ENCODE results near the gene TMC7. TPM values are rescaled to one million over a fixed set of nuclear protein-coding genes. Genes with fewer than 3 reads are reported as not detected.
A peak's percentile ranks its signal among the peaks of the same experiment; 100 is the strongest.

The TMC7 gene
- total RNA-seq, 1 experiment from 2014 or later = 5.2 TPM

- DNase-seq (ENCODE audit: low read depth, low spot score) (no peak), ATAC-seq (no peak)
- BruUV-seq (replicated peaks) = no TSS peak
- H3K27ac ChIP-seq (ENCODE audit: low read depth, low read length) = 0 out of 2 replicates have a peak overlapping the region, but pooled peaks have one; percentile 99
- ChIA-PET POLR2A (interaction anchor here (0.8 kb wide), 1 partner anchor 18 kb away, joined by 3 read pairs; no protein-coding TSS in a partner anchor), RAD21 (ENCODE audit: low non-redundant PET in 1 of 2, low total read pairs in 2 of 2, uncharacterized antibody in 2 of 2, unreplicated experiment in 2 of 2) (no interaction called here), CTCF (interaction anchor here (0.9 kb wide), 2 partner anchors 18 to 68 kb away, joined by 3 read pairs; no protein-coding TSS in a partner anchor)
- H3K9me3 ChIP-seq (ENCODE audit: control insufficient read depth in 1 of 2, insufficient read depth in 1 of 2, low read depth in 1 of 2, low read length in 2 of 2) = no peaks in the 10 kb centered on the region
- TF ChIP-seq JUND (IDR thresholded peaks at IDR 0.05) (no peak), EGR1 (IDR thresholded peaks at IDR 0.05; ENCODE audit: low read depth) (no peak), ZBTB33 (IDR thresholded peaks at IDR 0.05; ENCODE audit: extremely low read depth, insufficient replicate concordance, low read length) (no peak), TCF7L2 (IDR thresholded peaks at IDR 0.05; ENCODE audit: borderline replicate concordance, extremely low read depth, insufficient read depth, insufficient read length) (no peak), FOSL1 (IDR thresholded peaks at IDR 0.05; ENCODE audit: low read depth) (no peak), CEBPB (IDR thresholded peaks at IDR 0.05; ENCODE audit: low read depth) (no peak), EZH2phosphoT487 (IDR thresholded peaks at IDR 0.05; ENCODE audit: borderline replicate concordance) (no peak), POLR2A (IDR thresholded peaks at IDR 0.05; ENCODE audit: borderline replicate concordance, extremely low read depth, insufficient read depth, insufficient read length) (no peak), ZFX (IDR thresholded peaks at IDR 0.05) (no peak), REST (IDR thresholded peaks at IDR 0.05; ENCODE audit: low read depth) (no peak), SP1 (IDR thresholded peaks at IDR 0.05; ENCODE audit: low read depth) (no peak; the same call in 1 of the 2 replicates), RAD21 (IDR thresholded peaks at IDR 0.05; ENCODE audit: low read depth) (no peak), ATF3 (IDR thresholded peaks at IDR 0.05) (no peak), POLR2AphosphoS5 (IDR thresholded peaks at IDR 0.05; ENCODE audit: low read depth, low read length) (no peak), MAX (IDR thresholded peaks at IDR 0.05) (no peak)
- peaks cover 43% of the 10 kb centered on the region for H3K79me2 ChIP-seq (ENCODE audit: insufficient read depth, low read length)
- no peak overlapping the region for H3K4me3 ChIP-seq (replicated peaks in 1 of 2; ENCODE audit: low read depth in 1 of 2, low read length in 2 of 2)
- peak overlapping the region; percentile 99 for H3K4me2 ChIP-seq (ENCODE audit: low read length)
- intact Hi-C loops (cut with micrococcal nuclease) = no loop called here
- H3K9ac ChIP-seq (ENCODE audit: low read length) = peak overlapping the region; percentile 93
- H3K27me3 ChIP-seq (ENCODE audit: insufficient read depth, low read length) = no peaks in the 10 kb centered on the region
- H2AFZ ChIP-seq (ENCODE audit: low read depth, low read length, poor library complexity, severe bottlenecking) = no peak overlapping the region
- H3K9me2 ChIP-seq (ENCODE audit: insufficient read depth) = no peaks in the 10 kb centered on the region
- no peaks in the 10 kb centered on the region for H4K20me1 ChIP-seq (ENCODE audit: insufficient read depth)
- peaks cover 48 to 82% of the 10 kb centered on the region in 2 experiments for H3K4me1 ChIP-seq (ENCODE audit: control insufficient read depth in 1 of 2, insufficient read depth in 2 of 2, low read length in 2 of 2)
- peaks cover 4 to 13% of the 10 kb centered on the region in 2 experiments; a peak in 3 of 4 replicates for H3K36me3 ChIP-seq (ENCODE audit: control insufficient read depth in 1 of 2, insufficient read depth in 2 of 2, low read length in 2 of 2)
Measured at GRCh38 chr16:19112099-19112407, 128.3 kb downstream of the TMC7 start.
